Occipital lobe (tissue), 2 donors: ENCODE results near the gene USP15. TPM values are rescaled to one million over a fixed set of nuclear protein-coding genes. Genes with fewer than 3 reads are reported as not detected.

Source experiments
- DNase-seq: peaks from one replicate; lab custom pipeline; 2025; lab: John Stamatoyannopoulos, UW
- total RNA-seq: library from RNA; depleted of rRNA; stranded (reverse); fragments of >200 nt; gene quantifications from one replicate; pipeline ENCODE4 v1.2.3, GENCODE V29; 2014

The USP15 gene
- total RNA-seq, 1 donor from 2014 or later, result 160 TPM

GRCh38 chr12:62256408-62257096 lies 3.7 kb upstream of the USP15 start:
- peak; percentile 8 for DNase-seq

GRCh38 chr12:62258231-62258630 lies 2.0 kb upstream of the USP15 start:
- DNase-seq, result no peak

- no peak for DNase-seq
Measured at GRCh38 chr12:62258941-62259630, 1.1 kb upstream of the USP15 start.

- DNase-seq, result no peak
Measured at GRCh38 chr12:62259631-62259992, 592 bp upstream of the USP15 start.

- DNase-seq, result peak; percentile 4
Measured at GRCh38 chr12:62260733-62261683, 804 bp downstream of the USP15 start.

GRCh38 chr12:62261876-62262517 lies 1.8 kb downstream of the USP15 start:
- no peak for DNase-seq

- no peak for DNase-seq
Measured at GRCh38 chr12:62263232-62263631, 3.0 kb downstream of the USP15 start.

GRCh38 chr12:62263966-62264365 lies 3.8 kb downstream of the USP15 start:
- DNase-seq, result no peak

- no peak for DNase-seq
Measured at GRCh38 chr12:62264706-62265105, 4.5 kb downstream of the USP15 start.

GRCh38 chr12:62265511-62265910 lies 5.3 kb downstream of the USP15 start:
- DNase-seq, result no peak

GRCh38 chr12:62267026-62267425 lies 6.8 kb downstream of the USP15 start:
- DNase-seq, result no peak

GRCh38 chr12:62267480-62267879 lies 7.3 kb downstream of the USP15 start:
- DNase-seq, result no peak

GRCh38 chr12:62268956-62269355 lies 8.8 kb downstream of the USP15 start:
- DNase-seq, result no peak

- no peak for DNase-seq
Measured at GRCh38 chr12:62269464-62270228, 9.4 kb downstream of the USP15 start.

GRCh38 chr12:62270384-62270783 lies 10.2 kb downstream of the USP15 start:
- DNase-seq, result no peak

- no peak for DNase-seq
Measured at GRCh38 chr12:62270872-62271271, 10.7 kb downstream of the USP15 start.

- DNase-seq, result no peak
Measured at GRCh38 chr12:62272936-62273552, 12.8 kb downstream of the USP15 start.

- no peak for DNase-seq
Measured at GRCh38 chr12:62273724-62274380, 13.6 kb downstream of the USP15 start.

GRCh38 chr12:62278022-62278421 lies 17.8 kb downstream of the USP15 start:
- no peak for DNase-seq

- no peak for DNase-seq
Measured at GRCh38 chr12:62279058-62279457, 18.9 kb downstream of the USP15 start.
